Forelimb muscle (tissue), 1 donor: ENCODE results near the gene SLC49A3. TPM values are rescaled to one million over a fixed set of nuclear protein-coding genes. Genes with fewer than 3 reads are reported as not detected.

Experiments used
- DNase-seq: peaks from one replicate; pipeline ENCODE4 v3.0.0-alpha.2; 2013; ENCODE audit warnings: low read depth
- polyA plus RNA-seq: library from polyadenylated mRNA; unstranded; fragments of 120-200 nt; gene quantifications from one replicate; pipeline ENCODE4 v1.2.1, GENCODE V29; 2013; ENCODE audit not compliant: insufficient read length

SLC49A3 gene
- polyA plus RNA-seq, 1 donor: 25.2 TPM

DNA sequence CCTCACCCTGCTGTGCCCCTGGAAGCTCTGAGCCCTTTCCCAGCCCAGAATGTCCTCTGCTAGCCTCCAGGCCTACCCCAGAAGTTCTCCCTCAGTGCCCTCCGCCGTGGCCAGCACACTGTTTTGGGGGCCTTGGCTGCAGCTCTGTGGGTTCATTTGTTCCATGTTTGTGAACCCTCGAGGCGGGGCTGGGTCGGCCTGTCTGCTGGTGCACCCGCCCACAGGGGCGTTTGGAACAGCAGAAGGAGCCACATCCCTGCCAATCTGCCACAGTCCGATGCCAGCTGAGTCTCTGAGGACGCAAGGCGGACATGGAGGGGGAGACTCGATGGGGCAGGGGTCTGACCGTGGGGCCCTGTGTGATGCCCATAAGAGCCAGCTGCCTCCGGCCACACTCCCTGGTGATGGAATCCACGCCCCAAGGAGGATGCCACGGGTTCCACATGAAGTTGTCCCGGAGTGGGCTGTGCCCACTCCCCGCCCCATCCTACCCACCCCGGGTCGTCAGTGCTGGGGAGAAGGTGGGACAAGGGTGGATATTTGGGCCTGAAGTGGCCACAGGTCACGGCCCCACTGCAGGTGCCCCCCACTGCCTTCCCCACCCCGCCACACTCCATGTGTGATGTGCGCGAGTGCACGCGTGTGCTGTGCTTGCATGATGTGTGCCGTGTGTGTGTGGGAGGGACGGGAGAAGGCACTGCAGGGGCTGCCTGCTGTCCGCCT is 22.0 kb downstream of the SLC49A3 start:
- DNase-seq: no peak

- DNase-seq: no peak
These were observed 22.5 kb downstream of the SLC49A3 start for GRCh38 chr4:666436-666810.

DNA sequence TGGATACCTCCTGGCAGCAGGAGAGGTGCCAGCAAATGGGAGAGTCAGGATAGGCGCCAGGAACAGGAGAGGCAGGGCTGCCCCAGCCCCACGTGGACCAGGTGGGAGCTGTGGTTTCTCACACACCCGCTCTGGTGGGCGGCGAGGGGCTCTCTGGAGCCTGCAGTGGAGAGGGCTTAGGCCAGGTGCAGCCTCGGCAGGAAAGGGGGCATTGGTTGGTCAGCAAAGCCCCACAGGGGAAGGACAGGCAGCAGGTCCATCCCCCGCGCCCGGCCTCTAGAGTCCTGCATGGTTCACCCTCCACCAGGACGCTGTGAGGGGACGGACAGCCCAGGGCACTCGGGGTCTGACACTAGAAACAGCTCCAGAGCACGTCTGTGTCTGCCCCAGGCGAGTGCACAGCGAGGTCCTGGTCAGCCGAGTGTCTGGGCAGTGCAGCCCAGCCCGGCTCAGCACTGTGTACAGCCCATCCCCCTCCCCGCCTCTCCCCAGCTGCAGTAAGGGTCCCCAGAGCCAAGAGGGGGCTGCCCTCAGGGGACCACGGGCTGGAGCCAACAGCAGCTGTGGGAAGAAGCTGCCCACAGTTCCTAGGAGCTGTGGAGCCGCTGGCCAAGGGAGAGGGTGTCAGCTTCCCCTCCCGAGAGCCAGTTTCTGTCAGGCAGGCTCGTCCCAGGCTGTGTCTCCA is 23.1 kb downstream of the SLC49A3 start:
- no peak for DNase-seq

GRCh38 chr4:665381-665750 is 23.6 kb downstream of the SLC49A3 start:
- DNase-seq: no peak

GRCh38 chr4:664713-665231 is 24.2 kb downstream of the SLC49A3 start:
- DNase-seq: no peak

GRCh38 chr4:663438-664428 is 25.2 kb downstream of the SLC49A3 start:
- DNase-seq: no peak

- no peak for DNase-seq
These were observed 25.9 kb downstream of the SLC49A3 start for GRCh38 chr4:663046-663437.

DNA sequence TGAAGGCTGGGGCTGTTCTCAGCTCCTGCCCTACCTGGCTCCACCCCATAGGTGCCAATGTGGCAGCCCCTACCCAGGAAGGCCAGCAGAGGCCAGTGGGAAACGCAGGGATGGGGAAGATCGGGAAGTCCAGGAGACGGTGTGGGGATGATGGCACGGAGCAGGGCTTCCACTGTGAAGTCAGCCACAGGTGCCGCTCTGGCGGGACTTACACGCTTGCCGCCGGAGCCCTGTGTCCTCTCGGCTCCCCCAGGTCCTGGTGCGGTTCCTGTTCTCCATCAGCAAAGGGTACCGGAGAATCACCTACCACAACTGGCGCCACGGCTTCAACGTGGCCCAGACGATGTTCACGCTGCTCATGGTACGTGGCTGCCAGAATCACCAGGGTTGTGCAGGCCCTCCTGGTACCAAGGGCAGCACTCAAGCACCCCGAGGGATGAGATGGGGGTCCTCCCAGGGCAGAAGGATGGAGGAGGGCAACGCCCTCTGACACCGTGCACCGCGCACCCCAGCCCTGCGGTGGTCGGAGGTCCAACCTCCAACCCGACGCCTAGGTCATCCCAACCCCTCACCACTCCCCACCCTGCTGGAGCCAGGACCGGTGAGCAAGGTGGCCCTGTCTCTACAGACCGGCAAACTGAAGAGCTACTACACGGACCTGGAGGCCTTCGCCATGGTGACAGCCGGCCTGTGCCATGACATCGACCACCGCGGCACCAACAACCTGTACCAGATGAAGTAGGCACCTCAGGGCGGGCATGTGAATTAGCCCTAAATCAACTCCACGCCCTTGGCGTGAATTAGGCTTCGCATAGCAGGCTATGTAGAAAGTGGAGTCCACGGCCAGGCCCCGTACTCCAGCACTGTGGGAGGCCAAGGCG is 26.8 kb downstream of the SLC49A3 start:
- no peak for DNase-seq

DNA sequence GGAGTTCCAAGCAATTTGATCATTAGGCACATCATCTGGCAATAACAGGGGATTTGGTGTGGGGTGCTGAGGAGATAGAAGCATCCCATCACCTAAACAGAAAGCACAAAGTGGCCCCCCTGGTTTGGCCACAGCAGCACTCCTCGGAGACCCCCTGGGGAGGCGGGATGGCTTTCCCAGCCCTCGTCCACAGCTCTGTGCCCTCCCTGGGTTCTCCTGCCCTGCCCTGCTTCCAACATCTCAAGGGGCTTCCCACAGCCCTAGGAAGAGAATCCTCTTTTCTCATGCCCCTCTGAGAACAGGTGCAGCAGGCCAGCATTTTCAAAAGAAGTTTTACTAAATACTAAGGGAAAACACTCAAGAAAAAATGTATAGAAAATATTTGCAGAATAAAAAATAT is 27.7 kb downstream of the SLC49A3 start:
- DNase-seq: no peak

- DNase-seq: no peak
These were observed 28.6 kb downstream of the SLC49A3 start for GRCh38 chr4:660401-660800.

DNA sequence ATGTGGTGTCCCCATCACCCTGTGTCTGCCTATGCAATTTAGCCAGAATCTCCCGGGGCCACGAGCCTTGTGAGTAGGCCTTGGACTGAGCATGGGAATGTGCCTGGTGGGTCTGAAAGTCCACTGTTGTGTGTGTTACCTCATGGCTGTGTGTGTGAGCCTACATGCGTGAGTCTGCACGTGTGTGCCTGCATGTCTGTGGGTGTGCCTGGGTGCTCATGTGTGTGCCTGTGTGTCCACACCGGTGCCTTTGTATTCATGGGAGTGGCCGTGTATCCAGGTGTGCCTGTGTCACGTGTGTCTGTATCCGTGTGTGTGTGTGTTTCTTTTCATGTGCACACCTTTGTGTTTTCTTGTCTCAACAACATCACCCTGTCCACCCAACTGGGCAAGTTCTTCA is 29.1 kb downstream of the SLC49A3 start:
- no peak for DNase-seq

DNA sequence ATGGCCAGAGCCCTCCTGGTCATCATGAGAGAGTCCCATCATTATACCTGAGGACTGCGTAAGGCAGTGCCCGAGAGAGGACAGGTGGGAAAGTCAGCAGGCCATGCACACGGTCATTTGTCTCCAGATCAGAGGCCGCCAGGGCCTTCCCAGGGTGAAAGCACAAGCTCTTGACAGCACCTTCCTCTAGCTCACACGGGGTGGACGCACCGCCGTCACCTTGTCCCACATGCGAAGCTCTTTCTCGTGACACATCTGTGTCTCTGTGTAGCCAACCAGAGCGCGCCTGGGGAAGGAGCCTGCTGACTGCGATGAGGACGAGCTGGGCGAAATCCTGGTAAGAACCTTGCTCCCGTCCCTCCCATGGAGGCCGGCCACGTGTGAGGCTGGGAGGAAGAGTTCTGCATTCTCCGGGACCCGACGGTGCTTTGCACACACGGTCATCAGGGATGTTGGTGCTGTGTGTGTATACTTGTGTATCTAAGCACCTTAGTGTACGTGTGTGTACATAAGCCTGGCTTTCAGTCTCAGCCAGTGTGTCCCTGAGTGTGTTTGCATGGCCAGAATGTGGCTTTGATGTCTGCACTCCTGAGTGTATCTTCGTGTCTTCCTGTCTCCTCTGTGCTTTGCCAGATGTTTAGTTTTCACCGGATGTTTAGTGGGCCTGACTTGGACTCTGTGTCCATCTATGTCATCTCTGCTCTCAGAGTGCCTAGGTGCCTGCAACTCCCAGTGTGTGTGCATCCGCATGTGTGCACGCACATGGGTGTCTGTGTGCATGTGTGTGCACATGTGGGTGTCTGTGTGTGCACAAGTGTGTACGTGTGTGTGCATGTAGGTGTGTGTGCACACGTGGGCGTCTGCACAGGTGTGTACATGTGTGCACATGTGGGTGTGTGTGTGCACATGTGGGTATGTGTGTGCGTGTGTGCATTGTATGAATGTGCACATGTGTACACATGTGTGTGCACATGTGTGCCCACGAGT is 30.0 kb downstream of the SLC49A3 start:
- no peak for DNase-seq

DNA sequence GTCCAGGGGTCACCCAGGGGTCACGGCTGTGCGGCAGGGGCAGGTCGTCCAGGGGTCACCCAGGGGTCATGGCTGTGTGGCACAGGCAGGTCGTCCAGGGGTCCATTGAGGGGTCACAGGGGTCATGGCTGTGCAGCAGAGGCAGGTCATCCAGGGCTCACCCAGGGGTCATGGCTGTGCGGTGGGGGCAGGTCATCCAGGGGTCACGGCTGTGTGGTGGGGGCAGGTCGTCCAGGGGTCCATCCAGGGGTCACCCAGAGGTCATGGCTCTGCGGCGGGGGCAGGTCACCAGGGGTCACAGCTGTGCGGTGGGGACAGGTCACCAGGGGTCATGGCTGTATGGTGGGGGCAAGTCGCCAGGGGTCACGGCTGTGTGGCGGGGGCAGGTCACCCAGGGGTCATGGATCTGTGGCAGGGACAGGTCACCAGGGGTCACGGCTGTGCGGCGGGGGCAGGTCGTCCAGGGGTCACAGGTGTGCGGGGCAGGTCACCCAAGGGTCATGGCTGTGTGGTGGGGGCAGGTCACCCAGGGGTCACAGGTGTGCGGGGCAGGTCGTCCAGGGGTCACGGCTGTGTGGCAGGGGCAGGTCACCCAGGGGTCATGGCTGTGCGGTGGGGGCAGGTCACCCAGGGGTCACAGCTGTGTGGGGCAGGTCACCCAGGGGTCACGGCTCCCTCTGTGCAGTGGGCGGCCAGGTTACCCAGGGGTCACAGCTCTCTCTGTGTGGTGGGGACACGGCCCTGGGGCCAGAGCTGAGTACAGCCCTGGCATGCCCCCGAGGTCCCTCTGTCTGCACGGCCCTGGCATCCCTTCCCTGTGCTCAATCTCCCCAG is 30.9 kb downstream of the SLC49A3 start:
- no peak for DNase-seq

DNA sequence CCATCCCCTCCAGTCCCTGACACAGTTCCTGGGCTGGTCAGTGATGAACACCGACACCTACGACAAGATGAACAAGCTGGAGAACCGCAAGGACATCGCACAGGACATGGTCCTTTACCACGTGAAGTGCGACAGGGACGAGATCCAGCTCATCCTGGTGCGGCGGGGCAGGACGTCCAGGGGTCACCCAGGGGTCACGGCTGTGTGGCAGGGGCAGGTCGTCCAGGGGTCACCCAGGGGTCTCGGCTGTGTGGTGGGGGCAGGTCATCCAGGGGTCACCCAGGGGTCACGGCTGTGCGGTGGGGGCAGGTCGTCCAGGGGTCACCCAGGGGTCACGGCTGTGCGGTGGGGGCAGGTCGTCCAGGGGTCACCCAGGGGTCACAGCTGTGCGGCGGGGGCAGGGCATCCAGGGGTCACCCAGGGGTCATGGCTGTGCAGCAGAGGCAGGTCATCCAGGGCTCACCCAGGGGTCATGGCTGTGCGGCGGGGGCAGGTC is 31.6 kb downstream of the SLC49A3 start:
- no peak for DNase-seq

DNA sequence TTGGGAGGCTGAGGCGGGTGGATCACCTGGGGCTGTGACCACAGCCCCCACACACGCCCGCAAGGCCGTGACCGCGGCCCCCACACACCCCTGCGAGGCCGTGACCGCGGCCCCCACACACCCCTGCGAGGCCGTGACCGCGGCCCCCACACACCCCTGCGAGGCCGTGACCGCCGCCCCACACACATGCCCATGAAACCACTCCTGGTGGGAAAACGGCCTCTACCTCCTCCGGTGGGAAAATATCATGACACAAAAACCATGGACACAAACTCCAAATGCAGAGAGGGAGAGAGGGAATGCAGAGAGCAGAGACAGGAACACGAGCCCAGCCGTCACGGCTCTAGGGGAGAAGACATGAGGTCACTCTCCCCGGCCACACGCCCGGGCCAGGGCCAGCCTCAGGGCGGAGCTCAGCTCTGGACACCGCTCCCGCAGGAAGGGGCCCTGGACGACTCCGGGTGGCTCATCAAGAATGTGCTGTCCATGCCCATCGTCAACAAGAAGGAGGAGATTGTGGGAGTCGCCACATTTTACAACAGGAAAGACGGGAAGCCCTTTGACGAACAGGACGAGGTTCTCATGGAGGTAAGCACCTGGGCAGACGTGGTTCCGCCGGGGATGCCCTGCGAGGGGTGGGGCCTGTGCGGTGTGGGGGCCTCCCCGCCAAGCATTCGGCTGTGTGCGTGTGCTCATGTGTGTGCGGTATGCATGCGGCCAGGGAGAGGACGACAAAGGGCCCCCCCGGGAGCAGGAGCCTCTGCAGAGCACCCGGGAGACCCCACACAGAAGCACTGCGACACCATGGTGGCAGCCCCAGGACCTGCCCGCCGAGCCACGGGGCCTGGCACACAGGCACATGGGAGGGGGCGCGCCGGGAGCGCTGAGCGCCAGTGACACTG is 32.3 kb downstream of the SLC49A3 start:
- DNase-seq: no peak

GRCh38 chr4:655464-656151 is 33.3 kb downstream of the SLC49A3 start:
- DNase-seq: no peak

- DNase-seq: no peak
These were observed 34.0 kb downstream of the SLC49A3 start for GRCh38 chr4:654871-655463.
